CD4-positive, alpha-beta T cell treated with Interleukin-17A for 1 hour (primary cell): Measurements from ENCODE around the gene AKAP6.

ENCODE experiments used
- DNase-seq: peaks from one replicate; pipeline ENCODE4 v3.0.0-alpha.2; 2020

Gene AKAP6

GRCh38 chr14:32593290-32593942, 264.3 kb downstream of the AKAP6 start:
- no peak for DNase-seq

GRCh38 chr14:32594766-32595165, 265.7 kb downstream of the AKAP6 start:
- DNase-seq, result no peak

- DNase-seq, result no peak
Observed at GRCh38 chr14:32595497-32595896, 266.4 kb downstream of the AKAP6 start.

DNA sequence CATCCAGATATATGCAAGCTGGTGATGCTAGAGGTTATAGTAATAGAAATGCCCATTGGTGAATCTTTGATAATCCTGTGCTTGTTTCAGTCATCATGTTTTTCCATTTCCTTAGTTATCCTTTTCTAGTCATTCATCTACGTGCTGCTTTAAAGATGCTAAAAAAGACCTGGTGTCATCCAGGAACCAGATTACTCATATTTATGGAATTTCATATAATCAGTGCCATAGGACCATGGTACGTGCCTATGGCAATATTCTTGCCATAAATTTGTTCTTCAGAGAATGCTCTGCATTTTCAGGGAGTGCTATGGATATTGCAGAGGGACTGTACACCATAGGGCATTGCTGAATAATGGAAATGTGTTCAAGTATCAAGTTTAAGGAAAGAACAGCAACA, 267.3 kb downstream of the AKAP6 start:
- no peak for DNase-seq

- DNase-seq, result no peak
Observed at GRCh38 chr14:32597771-32598170, 268.7 kb downstream of the AKAP6 start.

- DNase-seq, result no peak
Observed at GRCh38 chr14:32601069-32601468, 272.0 kb downstream of the AKAP6 start.

GRCh38 chr14:32601906-32602305, 272.8 kb downstream of the AKAP6 start:
- DNase-seq, result no peak

DNA sequence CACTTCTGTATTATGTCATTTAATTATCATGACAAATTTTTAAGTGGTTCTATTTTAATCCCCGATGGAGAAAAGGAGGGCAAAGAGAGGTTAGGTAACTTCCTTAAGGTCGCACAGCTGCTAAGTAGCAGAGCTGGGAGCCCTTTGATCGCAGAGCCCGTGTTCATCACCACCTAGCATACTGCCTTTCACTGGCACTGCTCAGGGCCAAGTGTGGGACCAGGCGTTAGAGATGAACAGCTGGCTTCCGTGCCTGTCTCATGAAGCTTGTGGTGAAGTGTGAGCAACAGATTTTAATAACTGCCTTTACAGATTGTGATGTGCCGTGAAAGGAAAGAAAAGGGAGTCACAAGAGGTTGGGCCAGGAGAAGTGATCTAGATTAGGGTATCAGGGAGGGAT, 273.6 kb downstream of the AKAP6 start:
- DNase-seq, result no peak

- DNase-seq, result no peak
Observed at GRCh38 chr14:32603992-32604565, 275.0 kb downstream of the AKAP6 start.

DNA sequence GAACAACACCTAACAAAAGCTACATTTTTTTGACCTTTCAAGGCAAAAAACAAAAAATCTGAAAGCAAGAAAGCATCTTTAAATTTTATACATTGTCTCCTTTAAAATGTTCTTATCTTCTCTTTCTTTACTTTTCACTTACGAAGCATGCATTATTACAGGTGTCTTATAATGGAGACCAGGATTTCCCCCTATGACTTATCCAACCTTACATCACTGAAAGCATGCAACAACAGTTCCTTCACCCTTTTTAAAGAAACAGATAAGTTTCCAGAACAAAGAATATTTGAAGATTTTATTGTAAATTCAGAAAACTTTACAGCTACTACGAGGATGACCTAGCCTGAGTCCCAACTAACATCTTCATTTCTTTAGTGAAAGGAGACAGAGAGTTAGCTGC, 277.2 kb downstream of the AKAP6 start:
- DNase-seq, result no peak

GRCh38 chr14:32607399-32607798, 278.3 kb downstream of the AKAP6 start:
- DNase-seq, result no peak

- no peak for DNase-seq
Observed at GRCh38 chr14:32608857-32609256, 279.8 kb downstream of the AKAP6 start.

DNA sequence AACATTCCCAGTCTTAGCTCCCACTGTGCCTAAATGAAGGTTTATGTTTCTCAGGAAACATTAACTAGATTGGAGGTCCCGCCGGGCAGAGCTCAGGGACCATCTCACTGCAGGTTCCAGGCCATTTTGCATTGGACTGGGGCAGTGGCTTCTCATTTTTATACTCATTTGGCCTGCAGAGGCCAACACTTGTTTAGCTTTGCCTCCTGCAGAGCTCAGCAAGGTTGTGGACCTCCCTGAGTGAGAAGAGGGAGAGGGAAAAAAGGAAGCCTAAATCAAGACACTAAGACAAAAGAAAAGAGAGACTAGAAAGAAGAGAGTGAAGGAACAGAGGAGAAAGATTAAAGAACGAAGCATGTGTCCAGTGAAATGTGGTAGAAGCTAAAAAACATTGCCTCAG, 280.3 kb downstream of the AKAP6 start:
- DNase-seq, result no peak

- no peak for DNase-seq
Observed at GRCh38 chr14:32611752-32612151, 282.7 kb downstream of the AKAP6 start.

- no peak for DNase-seq
Observed at GRCh38 chr14:32618991-32619390, 289.9 kb downstream of the AKAP6 start.

- DNase-seq, result no peak
Observed at GRCh38 chr14:32620303-32620702, 291.2 kb downstream of the AKAP6 start.

DNA sequence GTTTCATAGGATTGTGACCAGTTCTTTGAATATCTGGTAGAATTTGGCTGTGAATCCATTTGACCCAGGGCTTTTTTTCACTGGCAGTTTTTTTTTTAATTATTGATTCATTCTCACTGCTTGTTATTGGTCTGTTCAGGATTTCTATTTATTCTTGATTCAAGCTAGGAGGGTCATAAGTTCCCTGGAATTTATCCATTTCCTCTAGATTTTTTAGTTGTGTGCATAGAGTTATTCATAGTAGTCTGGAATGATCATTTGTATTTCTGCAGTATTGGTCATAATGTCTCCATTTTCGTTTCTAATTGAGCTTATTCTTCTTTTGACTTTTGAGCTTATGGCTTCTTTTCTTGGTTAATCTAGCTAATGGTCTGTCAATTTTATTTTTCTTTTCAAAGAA, 291.6 kb downstream of the AKAP6 start:
- DNase-seq, result no peak

GRCh38 chr14:32621585-32621984, 292.5 kb downstream of the AKAP6 start:
- no peak for DNase-seq

GRCh38 chr14:32622742-32623141, 293.6 kb downstream of the AKAP6 start:
- no peak for DNase-seq

DNA sequence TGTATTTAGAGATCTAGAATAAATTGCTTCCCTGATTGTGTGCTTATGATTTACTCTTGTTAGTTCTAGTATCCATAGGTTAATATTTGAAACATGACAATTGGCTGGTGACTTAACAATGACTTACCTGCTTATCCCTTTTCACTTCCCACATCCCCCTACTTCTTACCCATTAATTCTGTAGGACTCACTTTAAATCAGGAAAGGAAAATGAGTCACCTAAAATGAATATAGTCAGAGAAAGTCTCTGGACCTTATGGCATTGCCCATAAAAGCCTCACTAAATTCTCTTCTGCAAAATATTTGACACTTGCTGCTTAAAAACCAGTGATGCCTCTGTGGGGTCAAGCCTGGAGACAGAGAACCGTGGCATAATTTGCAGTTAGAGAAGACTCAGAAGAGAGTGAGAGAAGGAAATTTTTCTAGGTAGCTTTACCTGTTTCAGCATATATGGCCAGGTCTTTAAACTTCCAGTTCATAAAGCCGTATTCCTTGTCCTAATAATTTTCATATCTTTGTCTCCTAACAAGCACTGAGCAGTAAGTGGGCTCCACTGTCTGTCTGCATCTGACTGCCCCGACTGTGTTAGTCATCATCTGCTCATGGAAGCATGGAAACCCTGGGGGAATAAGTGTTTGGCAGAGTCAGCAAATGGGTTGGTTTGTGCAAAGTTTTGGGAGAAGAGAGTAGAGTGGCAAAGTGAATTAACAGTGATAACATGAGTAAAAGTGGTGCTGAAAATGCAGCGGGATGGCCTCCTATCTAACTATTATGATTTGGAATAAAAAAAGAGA, 294.4 kb downstream of the AKAP6 start:
- DNase-seq, result no peak

GRCh38 chr14:32625211-32625610, 296.1 kb downstream of the AKAP6 start:
- DNase-seq, result no peak

GRCh38 chr14:32627545-32628298, 298.6 kb downstream of the AKAP6 start:
- DNase-seq, result no peak

- DNase-seq, result no peak
Observed at GRCh38 chr14:32629236-32629635, 300.1 kb downstream of the AKAP6 start.

DNA sequence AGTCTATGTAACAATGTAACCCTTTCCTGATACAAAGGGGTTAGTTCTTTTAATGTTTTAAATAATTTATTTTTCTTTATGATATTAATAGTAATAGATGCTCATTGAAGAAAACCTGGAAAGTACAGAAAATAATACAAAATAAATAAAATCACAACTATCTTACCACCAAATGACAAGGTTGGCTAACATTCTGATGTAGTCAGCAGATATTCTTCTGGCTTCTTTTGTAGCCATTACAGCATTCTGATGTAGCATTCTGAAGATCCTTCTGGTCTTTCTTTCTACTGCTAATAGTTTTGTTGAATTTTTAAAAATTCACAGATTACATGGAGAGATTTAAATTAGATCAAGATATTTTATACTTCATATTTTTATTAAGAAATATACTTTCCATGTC, 301.6 kb downstream of the AKAP6 start:
- DNase-seq, result no peak
